Smooth muscle cell of trachea (primary cell): Measurements from ENCODE around the gene CYLC1. TPM values are rescaled to one million over a fixed set of nuclear protein-coding genes. Genes with fewer than 3 reads are reported as not detected.

Source experiments
- total RNA-seq: library from RNA; depleted of rRNA; stranded (reverse); fragments of >200 nt; gene quantifications from 2 replicates; pipeline ENCODE4 v1.2.1, GENCODE V29; 2014

CYLC1 gene, protein sequence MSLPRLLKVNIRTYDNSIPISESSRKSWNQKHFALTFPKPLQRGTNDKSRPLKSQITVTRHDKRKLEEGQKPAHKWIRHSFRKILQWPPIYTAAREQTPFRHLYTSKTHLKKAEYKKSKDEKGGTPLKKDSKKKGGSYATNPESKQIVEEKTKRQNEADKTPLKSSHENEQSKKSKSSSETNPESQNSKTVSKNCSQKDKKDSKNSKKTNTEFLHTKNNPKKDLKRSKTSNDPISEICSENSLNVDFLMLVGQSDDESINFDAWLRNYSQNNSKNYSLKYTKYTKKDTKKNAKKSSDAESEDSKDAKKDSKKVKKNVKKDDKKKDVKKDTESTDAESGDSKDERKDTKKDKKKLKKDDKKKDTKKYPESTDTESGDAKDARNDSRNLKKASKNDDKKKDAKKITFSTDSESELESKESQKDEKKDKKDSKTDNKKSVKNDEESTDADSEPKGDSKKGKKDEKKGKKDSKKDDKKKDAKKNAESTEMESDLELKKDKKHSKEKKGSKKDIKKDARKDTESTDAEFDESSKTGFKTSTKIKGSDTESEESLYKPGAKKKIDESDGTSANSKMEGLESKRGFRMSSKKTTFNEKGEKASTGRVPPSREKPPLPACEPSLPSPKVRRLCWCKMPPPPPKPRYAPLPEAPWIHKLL
- total RNA-seq: not detected in 2 replicates

DNA sequence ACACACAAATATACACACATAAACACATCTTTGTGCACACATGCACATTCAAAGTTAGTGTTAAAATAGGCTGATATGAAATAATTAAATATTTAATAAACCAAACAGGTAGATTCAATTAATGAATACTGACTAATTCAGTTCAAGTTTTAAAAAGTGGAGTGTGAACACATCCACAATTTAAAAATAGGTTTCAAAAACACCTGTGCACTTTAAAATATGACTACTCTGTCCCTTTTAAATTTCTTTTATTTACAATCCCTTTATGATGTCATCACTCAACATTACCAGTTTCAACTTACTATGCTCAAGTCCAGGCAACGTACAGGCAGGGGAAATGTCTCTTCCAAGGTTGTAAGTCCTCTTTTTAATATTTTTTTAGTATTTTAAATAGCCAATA lies at the start of gene CYLC1:
TSS of gene CYLC1 (plus strand) at position 301 of the 400 bp plus-strand sequence. CDS start at position 338, 37 bp downstream.

